ENCODE data around the gene CNGA4.
"Not testable (repeated sequence)": the region's sequence is repeated elsewhere in the genome, so short reads cannot be mapped to it uniquely, and the experiment has no call there.

Gene CNGA4

GRCh38 chr11:6225024-6225423, 13.9 kb upstream of the CNGA4 start:
- no peak for DNase-seq

GRCh38 chr11:6225896-6226295, 13.0 kb upstream of the CNGA4 start:
- peak; percentile 34 to 42 (median 36) for DNase-seq

GRCh38 chr11:6228520-6228919, 10.4 kb upstream of the CNGA4 start:
- DNase-seq: no peak

GRCh38 chr11:6229911-6230310, 9.0 kb upstream of the CNGA4 start:
- no peak for DNase-seq

- DNase-seq: peak in 1 of 3 donors; percentile 13
These were observed 6.0 kb upstream of the CNGA4 start for GRCh38 chr11:6232899-6233298.

- no peak for DNase-seq
These were observed 4.9 kb upstream of the CNGA4 start for GRCh38 chr11:6233984-6234386.

GRCh38 chr11:6234387-6235107, 4.3 kb upstream of the CNGA4 start, which contains the start of gene FHIP1B:
TSS of gene FHIP1B (minus strand) at chr11:6234636. CDS start at chr11:6224516, 10,120 bp downstream.
- DNase-seq: peak; percentile 99 to 100 (median 100)

- peak; percentile 73 to 86 (median 74) for DNase-seq
These were observed 1.6 kb upstream of the CNGA4 start for GRCh38 chr11:6237266-6237665.

- DNase-seq: no peak
These were observed 1.1 kb upstream of the CNGA4 start for GRCh38 chr11:6237761-6238302.

- DNase-seq: no peak
These were observed 1.2 kb downstream of the CNGA4 start for GRCh38 chr11:6240139-6240538.

GRCh38 chr11:6240781-6241180, 1.9 kb downstream of the CNGA4 start:
- DNase-seq: peak; percentile 47 to 65 (median 50)

GRCh38 chr11:6241316-6241715, 2.4 kb downstream of the CNGA4 start:
- no peak for DNase-seq

GRCh38 chr11:6245536-6245935, 6.6 kb downstream of the CNGA4 start:
- no peak for DNase-seq

- DNase-seq: peak in 2 of 3 donors; percentile 31 to 41
These were observed 9.4 kb downstream of the CNGA4 start for GRCh38 chr11:6248248-6248647.

- DNase-seq: not testable (repeated sequence)
These were observed 10.0 kb downstream of the CNGA4 start for GRCh38 chr11:6248897-6249296.

GRCh38 chr11:6249770-6250555, 11.1 kb downstream of the CNGA4 start:
- DNase-seq: peak; percentile 38 to 47 (median 43)

GRCh38 chr11:6251120-6251733, 12.3 kb downstream of the CNGA4 start:
- DNase-seq: peak; percentile 52 to 74 (median 64)

- no peak for DNase-seq
These were observed 13.1 kb downstream of the CNGA4 start for GRCh38 chr11:6251990-6252473.

- no peak for DNase-seq
These were observed 14.3 kb downstream of the CNGA4 start for GRCh38 chr11:6253197-6253596.

- DNase-seq: no peak
These were observed 19.3 kb downstream of the CNGA4 start for GRCh38 chr11:6258141-6258540.

GRCh38 chr11:6258571-6259081, 19.7 kb downstream of the CNGA4 start:
- peak in 2 of 3 donors; percentile 27 to 50 for DNase-seq

GRCh38 chr11:6260207-6260726, 21.4 kb downstream of the CNGA4 start:
- DNase-seq: no peak

- DNase-seq: no peak
These were observed 24.8 kb downstream of the CNGA4 start for GRCh38 chr11:6263662-6264061.

Data from suppressor macrophage treated with lipopolysaccharide for 1 hour (primary cell).